Measurements from ENCODE around the gene SFMBT1.

The SFMBT1 gene

GRCh38 chr3:52915294-52915693 is 130.6 kb downstream of the SFMBT1 start:
- DNase-seq = peak in 3 of 4 experiments; percentile 24 to 55 (median 54)

DNA sequence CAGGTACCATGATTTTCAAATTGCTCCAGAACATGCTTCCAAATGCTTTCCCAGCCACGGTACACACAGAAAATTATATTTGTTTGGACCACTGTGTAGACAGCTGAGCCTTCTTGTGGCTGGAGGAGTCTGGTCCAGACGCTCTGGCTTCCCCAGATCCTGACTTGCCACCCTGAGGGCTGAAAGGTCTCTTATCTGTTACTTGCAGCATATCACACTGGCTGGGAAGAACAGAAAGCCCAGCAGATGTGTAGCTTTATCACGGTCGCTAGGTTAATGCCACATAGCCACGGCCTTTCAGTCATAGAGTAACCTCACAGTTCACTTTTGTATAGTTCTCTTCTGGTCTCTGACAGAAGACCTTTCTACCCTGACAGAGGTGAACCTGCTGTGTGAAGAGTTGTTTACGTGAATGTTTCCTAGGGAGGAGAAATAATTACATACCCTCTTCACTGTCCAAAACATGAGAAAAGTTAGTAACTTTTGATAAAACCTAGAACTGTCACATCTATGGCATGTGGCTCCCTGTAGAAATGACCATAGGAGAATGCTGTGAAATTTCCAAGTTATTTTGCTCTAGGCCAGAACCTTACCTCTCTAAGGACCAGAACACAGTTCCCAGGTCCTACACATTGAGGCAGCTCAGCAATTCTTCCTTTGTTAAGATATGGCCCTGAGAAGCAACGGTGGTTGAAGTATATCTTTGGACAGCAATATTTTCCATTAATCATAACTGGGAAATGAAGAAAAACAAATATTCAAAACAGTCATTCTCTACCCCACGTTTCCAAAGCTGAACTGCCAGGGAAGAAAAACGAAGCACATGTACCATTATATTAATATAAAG is 132.8 kb downstream of the SFMBT1 start:
- no peak for DNase-seq

GRCh38 chr3:52910823-52911222 is 135.1 kb downstream of the SFMBT1 start:
- DNase-seq = no peak

DNA sequence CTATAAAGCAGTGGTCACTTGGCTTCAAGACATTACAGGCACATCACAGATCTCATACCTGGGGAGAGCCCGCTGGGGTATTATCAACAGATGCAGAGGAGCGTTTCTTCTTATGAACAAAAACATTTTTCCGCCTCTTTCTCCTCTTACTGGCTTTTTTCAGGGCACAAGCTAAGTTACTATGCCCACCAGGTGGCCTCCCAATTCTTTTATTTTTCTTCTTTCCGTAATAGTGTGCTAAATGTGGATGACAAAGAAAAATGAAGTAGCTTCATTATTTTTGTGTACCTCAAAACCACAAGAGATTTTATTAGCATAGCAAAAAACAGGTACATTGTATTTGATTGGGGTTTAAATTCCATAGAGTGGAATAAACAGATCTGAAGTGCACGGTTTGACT is 138.4 kb downstream of the SFMBT1 start:
- no peak for DNase-seq

GRCh38 chr3:52904552-52904951 is 141.3 kb downstream of the SFMBT1 start:
- DNase-seq = no peak

DNA sequence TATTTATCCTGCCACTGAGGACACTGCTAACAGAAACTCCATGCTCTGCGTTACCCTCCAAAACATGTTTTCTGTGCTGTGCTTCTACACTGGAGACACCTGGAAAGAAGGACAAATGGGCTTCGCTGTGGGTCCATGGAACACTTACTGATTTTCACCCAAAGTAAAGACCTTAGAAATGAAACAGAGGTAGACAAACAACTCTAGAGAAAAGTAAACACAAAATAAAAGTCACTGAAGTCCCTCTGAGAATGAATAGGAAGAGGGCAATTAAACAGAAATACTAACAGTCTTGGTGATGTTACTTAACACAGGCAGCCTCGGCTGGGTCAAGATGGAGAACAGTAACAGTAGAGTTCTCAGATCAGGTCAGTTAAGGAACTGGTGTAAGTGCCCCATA is 141.9 kb downstream of the SFMBT1 start:
- no peak for DNase-seq

DNA sequence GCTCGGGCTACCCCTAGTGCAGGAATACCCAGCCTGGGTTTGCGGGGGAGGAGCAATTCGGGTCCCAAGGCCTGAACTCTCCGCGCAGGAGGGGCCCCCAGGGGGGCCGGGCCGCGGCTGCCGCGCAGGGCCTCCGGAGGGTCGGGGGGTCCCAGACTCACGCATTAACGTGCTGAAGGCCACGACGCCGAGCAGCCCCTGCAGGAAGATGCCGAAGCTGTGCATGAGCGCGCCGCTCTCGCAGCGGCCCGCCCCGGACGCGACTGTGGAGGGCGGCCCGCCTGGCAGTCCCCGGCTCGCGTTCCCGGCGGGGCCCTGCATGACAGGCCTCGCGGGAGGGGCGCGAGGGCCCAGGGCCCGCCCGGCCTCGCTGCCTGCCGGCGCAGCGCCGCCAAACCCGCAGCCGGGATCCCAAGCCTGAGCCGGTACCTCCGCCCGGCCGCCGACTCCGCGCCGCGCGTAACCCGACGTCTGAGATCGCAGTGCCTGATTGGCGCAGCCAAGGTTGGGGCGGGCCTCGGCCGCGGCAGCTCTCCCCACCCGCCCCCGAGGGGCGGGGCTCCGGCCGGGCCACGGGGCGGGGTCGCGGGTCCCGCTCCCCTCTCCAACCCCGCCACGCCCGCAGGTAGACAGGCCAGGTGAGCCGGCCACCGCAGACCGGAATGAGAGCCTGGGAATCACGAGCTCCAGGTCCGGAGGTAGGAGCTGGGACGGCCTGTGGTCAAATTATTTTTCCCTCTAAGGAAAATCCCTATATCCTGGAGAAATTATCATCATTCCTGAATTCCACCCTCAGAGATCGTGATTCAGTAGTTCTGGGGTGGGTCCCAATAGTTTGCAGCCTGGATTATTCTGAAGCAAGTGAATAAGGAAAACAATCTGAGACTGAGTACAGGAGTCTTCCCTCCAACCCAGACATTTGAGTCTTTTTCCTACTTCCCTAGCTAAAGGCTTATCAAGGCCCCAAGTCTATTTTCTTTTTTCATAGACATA is 148.4 kb downstream of the SFMBT1 start, which contains the start of gene STIMATE:
TSS of gene STIMATE (minus strand) at position 419 of the 993 bp plus-strand sequence. CDS start at position 321, 98 bp downstream.
- DNase-seq = peak; percentile 85 to 95 (median 90)

GRCh38 chr3:52896613-52897012 is 149.3 kb downstream of the SFMBT1 start:
- no peak for DNase-seq

- DNase-seq = peak in 1 of 4 experiments; percentile 27
These were observed 149.7 kb downstream of the SFMBT1 start for GRCh38 chr3:52896151-52896550.

GRCh38 chr3:52895418-52895817 is 150.5 kb downstream of the SFMBT1 start:
- peak in 2 of 4 experiments; percentile 19 to 26 for DNase-seq

- no peak for DNase-seq
These were observed 151.1 kb downstream of the SFMBT1 start for GRCh38 chr3:52894756-52895155.

GRCh38 chr3:52893723-52894122 is 152.2 kb downstream of the SFMBT1 start:
- no peak for DNase-seq

- peak; percentile 42 to 79 (median 60) for DNase-seq
These were observed 153.1 kb downstream of the SFMBT1 start for GRCh38 chr3:52892625-52893311.

- no peak for DNase-seq
These were observed 153.6 kb downstream of the SFMBT1 start for GRCh38 chr3:52892290-52892624.

- peak; percentile 81 to 96 (median 89) for DNase-seq
These were observed 154.2 kb downstream of the SFMBT1 start for GRCh38 chr3:52891615-52892081.

DNA sequence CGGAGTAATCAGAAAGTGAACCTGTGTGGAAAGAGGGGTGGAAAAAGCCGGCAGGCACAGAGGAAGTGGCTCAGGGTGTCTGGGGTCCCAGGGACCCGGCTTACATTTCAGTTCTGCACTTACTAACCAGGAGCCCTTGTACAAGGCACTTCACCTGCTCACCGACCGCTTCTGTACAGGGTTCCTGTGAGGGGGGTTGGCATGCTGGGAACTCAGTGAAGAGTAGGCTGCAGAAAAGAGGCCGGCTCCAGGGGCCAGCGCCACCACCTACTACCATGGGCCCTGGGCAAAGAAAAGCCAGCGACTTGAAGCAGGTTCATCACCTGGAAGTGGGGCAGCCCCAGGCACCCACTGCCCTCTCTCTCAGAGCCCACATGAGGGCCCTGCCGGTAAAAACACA is 154.7 kb downstream of the SFMBT1 start:
- DNase-seq = no peak

- peak; percentile 28 to 57 (median 36) for DNase-seq
These were observed 155.1 kb downstream of the SFMBT1 start for GRCh38 chr3:52890735-52891134.

- DNase-seq = no peak
These were observed 156.0 kb downstream of the SFMBT1 start for GRCh38 chr3:52889901-52890300.

DNA sequence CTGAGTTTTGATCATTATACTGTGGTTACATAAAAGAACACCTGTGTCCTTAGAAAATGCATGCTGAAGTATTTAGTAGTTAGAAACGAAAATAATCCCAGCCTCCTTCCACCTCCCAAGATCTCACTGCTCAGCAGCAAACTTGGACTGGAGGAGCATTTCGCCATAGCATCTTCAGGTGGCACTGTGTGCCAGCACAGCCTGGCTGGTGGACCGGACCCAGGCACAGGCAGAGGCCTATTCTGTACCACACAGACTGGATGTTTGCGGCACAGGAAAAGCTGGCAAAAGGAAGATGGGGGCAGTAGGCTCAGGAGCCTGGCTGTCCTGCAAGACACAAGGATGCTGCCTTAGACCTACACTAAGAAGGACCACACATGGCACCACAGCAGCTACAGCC is 158.7 kb downstream of the SFMBT1 start:
- DNase-seq = no peak

DNA sequence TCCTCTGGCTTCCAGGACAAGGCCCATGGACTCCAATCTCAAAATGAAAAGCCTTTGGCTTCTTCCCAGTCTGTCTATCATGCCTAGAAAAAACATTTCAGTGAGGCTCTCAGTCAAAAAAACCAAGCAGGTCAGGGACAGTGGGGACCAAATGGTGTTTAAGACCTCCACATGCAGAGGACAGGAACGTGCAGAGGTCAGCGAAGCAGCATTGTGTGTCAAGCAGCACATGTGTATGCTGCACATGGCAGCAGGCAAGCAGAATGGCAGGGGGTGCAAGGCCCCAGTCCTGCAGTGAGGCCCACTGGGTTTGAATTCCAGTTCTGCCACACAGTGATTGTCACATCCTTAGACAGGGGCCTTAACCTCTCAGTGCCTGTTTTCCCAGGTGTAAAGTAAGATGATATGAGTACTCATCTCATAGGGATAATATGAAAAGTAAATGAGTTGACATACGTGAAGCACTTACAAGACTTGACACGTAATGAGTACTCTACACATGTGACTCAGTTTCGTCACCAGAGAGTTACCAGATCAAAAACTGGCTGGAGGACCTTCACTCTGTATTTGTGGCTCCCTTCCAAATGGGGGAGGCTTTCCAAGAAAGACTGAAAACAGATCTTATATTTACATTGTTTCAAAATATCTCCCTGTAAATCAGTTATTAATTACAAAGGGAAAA is 159.7 kb downstream of the SFMBT1 start:
- no peak for DNase-seq

DNA sequence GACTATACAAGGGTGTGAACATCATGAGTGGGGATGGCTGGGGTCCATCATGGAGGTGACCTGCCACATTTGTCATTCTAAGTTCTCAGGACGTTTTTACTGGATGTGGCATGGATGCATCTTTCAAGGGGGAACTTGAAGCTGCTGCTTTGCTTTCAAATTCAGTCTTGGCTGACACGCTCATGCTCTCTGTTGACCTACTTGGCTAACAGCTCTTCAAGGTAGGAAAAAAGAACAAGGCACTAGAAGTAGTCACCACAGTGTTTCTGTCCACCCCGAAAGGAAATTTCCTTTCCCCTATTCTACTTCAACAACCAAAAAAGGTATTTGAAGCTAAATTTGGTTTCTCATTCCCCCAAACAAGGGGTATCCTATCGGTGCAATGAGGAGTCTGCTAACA is 163.5 kb downstream of the SFMBT1 start:
- no peak for DNase-seq

- DNase-seq = no peak
These were observed 164.0 kb downstream of the SFMBT1 start for GRCh38 chr3:52881871-52882270.
